ENCODE results near the gene SLC5A10.
"Not testable (repeated sequence)": the region's sequence is repeated elsewhere in the genome, so short reads cannot be mapped to it uniquely, and the experiment has no call there.

The SLC5A10 gene

DNA sequence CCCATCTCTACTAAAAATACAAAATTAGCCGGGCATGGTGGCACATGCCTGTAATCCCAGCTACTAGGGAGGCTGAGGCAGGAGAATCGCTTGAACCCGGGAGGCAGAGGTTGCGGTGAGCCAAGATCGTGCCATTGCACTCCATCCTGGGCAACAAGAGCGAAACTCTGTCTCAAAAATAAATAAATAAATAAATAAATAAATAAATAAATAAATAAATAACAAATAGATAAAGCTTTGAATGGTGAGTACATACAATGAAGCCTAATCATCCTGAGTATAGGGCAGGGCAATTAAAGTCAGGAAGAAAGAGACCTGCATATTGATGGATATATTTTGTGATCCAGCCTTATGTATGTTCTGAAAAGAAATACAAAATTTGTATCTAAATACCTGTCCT lies 4.1 kb downstream of the SLC5A10 start:
- not testable (repeated sequence) for H3K36me3 ChIP-seq (ENCODE audit: control insufficient read depth in 5 of 5, insufficient read depth in 5 of 5, low read length in 5 of 5); H3K9ac ChIP-seq (ENCODE audit: low read length in 5 of 5); H3K27ac ChIP-seq (ENCODE audit: low read depth, low read length); H3K9me3 ChIP-seq (ENCODE audit: control insufficient read depth in 5 of 5, low read length in 5 of 5); H3K4me1 ChIP-seq (ENCODE audit: control insufficient read depth in 5 of 5, insufficient read depth in 5 of 5, low read length in 5 of 5); H3K4me3 ChIP-seq (ENCODE audit: low read depth in 1 of 5, low read length in 5 of 5)
- H3K27me3 ChIP-seq (ENCODE audit: control insufficient read depth in 5 of 5, insufficient read depth in 4 of 5, low read length in 5 of 5) = peaks cover 0 to 11% (median 3%) of the 10 kb centered on the region in 5 donors

DNA sequence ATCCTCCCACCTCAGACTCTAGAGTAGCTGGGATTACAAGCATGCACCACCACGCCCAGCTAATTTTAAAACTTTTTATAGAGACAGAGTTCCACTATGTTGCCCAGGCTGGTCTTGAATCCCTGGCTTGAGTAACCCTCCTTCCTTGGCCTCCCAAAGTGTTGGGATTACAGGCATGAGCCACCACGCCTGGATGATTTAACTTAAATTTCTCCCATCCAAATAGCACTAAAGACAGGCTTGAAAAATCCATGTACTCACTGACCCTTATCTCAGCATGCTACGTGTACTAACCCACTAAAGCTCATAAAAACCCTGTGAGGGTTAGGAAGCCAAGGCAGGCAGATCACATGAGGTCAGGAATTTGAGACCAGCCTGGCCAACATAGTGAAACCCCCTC lies 4.6 kb downstream of the SLC5A10 start:
- Histone ChIP-seq H3K27ac (ENCODE audit: low read depth, low read length) (no peak overlapping the region), H3K36me3 (ENCODE audit: control insufficient read depth in 5 of 5, insufficient read depth in 5 of 5, low read length in 5 of 5) (no peaks in the 10 kb centered on the region), H3K4me1 (ENCODE audit: control insufficient read depth in 5 of 5, insufficient read depth in 5 of 5, low read length in 5 of 5) (peaks cover 0 to 10% (median 2%) of the 10 kb centered on the region in 5 donors), H3K27me3 (ENCODE audit: control insufficient read depth in 5 of 5, insufficient read depth in 4 of 5, low read length in 5 of 5) (peaks cover 0 to 6% (median 0%) of the 10 kb centered on the region in 5 donors), H3K9me3 (ENCODE audit: control insufficient read depth in 5 of 5, low read length in 5 of 5) (no peaks in the 10 kb centered on the region), H3K4me3 (ENCODE audit: low read depth in 1 of 5, low read length in 5 of 5) (no peak overlapping the region), H3K9ac (ENCODE audit: low read length in 5 of 5) (no peak overlapping the region)

DNA sequence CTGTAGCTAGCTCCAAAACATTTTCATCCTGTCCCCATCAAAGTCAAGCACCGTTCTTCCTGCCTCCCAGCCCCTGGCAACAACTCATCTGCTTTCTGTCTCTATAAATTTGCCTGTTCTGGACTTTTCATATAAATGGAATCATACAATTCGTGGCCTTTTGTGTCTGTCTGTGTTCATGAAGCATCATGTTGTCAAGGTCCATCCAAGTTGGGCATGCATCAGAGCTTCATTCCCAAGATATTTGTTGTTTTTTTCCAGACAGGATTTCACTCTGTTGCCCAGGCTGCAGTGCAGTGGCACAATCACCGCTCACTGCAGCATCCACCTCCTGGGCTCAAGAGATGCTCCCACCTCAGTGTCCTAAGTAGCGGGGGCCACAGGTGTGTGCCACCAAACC lies 5.9 kb downstream of the SLC5A10 start:
- peaks cover 0 to 16% (median 2%) of the 10 kb centered on the region in 5 donors for H3K4me1 ChIP-seq (ENCODE audit: control insufficient read depth in 5 of 5, insufficient read depth in 5 of 5, low read length in 5 of 5)
- H3K27me3 ChIP-seq (ENCODE audit: control insufficient read depth in 5 of 5, insufficient read depth in 4 of 5, low read length in 5 of 5) = no peaks in the 10 kb centered on the region
- H3K36me3 ChIP-seq (ENCODE audit: control insufficient read depth in 5 of 5, insufficient read depth in 5 of 5, low read length in 5 of 5) = no peaks in the 10 kb centered on the region
- H3K9ac ChIP-seq (ENCODE audit: low read length in 5 of 5) = no peak overlapping the region
- no peak overlapping the region for H3K4me3 ChIP-seq (ENCODE audit: low read depth in 1 of 5, low read length in 5 of 5)
- no peaks in the 10 kb centered on the region for H3K9me3 ChIP-seq (ENCODE audit: control insufficient read depth in 5 of 5, low read length in 5 of 5)
- H3K27ac ChIP-seq (ENCODE audit: low read depth, low read length) = no peak overlapping the region

DNA sequence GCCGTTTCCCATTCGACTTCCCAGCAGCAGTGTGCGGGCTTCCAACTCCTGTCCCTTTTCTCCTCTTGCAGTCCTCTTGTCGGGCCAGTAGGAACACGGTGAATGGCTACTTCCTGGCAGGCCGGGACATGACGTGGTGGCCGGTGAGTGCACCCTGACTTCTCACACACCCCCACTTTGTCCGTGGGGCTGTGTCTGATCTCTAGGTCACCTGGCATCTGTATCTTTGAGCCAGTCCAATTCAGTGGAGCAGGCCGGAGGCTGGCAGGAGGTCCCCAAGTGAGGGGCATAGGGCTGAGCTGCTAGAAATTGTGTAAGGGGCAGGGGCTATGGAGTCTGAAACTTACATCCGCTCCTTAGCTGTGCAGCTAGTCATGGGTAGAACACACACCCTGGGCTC lies 6.6 kb downstream of the SLC5A10 start:
- Histone ChIP-seq H3K27me3 (ENCODE audit: control insufficient read depth in 5 of 5, insufficient read depth in 4 of 5, low read length in 5 of 5) (no peaks in the 10 kb centered on the region), H3K4me3 (ENCODE audit: low read depth in 1 of 5, low read length in 5 of 5) (no peak overlapping the region), H3K9me3 (ENCODE audit: control insufficient read depth in 5 of 5, low read length in 5 of 5) (no peaks in the 10 kb centered on the region), H3K9ac (ENCODE audit: low read length in 5 of 5) (no peak overlapping the region), H3K36me3 (ENCODE audit: control insufficient read depth in 5 of 5, insufficient read depth in 5 of 5, low read length in 5 of 5) (no peaks in the 10 kb centered on the region), H3K4me1 (ENCODE audit: control insufficient read depth in 5 of 5, insufficient read depth in 5 of 5, low read length in 5 of 5) (peaks cover 0 to 21% (median 2%) of the 10 kb centered on the region in 5 donors), H3K27ac (ENCODE audit: low read depth, low read length) (no peak overlapping the region)

DNA sequence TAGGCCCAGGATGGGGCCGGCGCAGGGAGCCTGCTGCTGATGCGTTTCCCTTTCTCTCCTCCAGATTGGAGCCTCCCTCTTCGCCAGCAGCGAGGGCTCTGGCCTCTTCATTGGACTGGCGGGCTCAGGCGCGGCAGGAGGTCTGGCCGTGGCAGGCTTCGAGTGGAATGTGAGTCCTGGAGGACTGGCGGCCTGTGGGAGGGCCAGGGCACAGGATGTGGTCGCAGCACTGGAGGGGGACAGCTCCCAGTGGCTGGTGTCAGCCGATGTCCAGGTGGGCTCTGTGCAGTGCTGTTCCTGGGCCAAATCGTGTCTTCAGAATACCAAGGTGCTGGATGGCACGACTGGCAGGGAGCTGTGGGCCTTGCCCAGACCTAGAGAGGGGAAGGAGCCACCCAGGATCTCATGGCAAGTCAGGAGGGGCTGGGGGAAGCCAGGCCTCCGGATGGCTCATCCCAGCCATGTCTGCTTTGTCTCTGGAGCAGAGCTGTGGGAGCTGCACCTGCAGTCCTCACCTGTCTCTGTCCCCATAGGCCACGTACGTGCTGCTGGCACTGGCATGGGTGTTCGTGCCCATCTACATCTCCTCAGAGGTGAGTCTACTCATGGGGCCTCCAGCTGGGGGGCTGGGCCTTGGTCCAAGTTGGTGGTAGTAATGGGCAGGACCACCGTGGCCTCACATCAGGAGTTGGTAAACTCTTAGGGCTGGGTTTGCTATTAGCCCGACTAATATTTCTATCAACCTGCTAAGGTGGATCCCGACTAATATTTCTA lies 7.3 kb downstream of the SLC5A10 start:
- Histone ChIP-seq H3K9ac (ENCODE audit: low read length in 5 of 5) (no peak overlapping the region), H3K27ac (ENCODE audit: low read depth, low read length) (no peak overlapping the region), H3K36me3 (ENCODE audit: control insufficient read depth in 5 of 5, insufficient read depth in 5 of 5, low read length in 5 of 5) (no peaks in the 10 kb centered on the region)

DNA sequence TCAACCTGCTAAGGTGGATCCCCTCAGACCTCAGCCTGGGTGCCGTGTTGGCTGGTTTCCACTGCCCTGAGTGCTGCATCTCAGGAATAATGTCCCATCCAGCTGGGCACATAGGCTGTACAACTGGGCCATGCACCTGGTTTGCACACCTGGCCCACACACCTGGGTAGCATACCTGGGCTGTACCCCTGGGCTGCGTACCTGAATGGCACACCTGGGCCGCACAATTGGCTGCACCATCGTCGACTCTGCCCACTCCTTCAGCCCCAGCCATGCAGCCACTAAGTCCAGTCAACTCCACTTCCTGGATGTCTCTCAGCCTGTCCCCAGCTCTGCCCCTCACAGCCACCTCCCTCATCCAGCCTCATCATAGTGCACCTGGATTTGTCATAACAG lies 7.9 kb downstream of the SLC5A10 start:
- Histone ChIP-seq H3K9ac (ENCODE audit: low read length in 5 of 5) (no peak overlapping the region), H3K4me3 (ENCODE audit: low read depth in 1 of 5, low read length in 5 of 5) (no peak overlapping the region), H3K9me3 (ENCODE audit: control insufficient read depth in 5 of 5, low read length in 5 of 5) (no peaks in the 10 kb centered on the region), H3K27me3 (ENCODE audit: control insufficient read depth in 5 of 5, insufficient read depth in 4 of 5, low read length in 5 of 5) (no peaks in the 10 kb centered on the region), H3K4me1 (ENCODE audit: control insufficient read depth in 5 of 5, insufficient read depth in 5 of 5, low read length in 5 of 5) (peaks cover 0 to 29% (median 2%) of the 10 kb centered on the region in 5 donors), H3K36me3 (ENCODE audit: control insufficient read depth in 5 of 5, insufficient read depth in 5 of 5, low read length in 5 of 5) (no peaks in the 10 kb centered on the region), H3K27ac (ENCODE audit: low read depth, low read length) (no peak overlapping the region)

More for the DNA sequence above, 7.3 kb downstream of the SLC5A10 start:
- Histone ChIP-seq H3K4me1 (ENCODE audit: control insufficient read depth in 5 of 5, insufficient read depth in 5 of 5, low read length in 5 of 5) (peaks cover 0 to 28% (median 2%) of the 10 kb centered on the region in 5 donors), H3K9me3 (ENCODE audit: control insufficient read depth in 5 of 5, low read length in 5 of 5) (no peaks in the 10 kb centered on the region), H3K4me3 (ENCODE audit: low read depth in 1 of 5, low read length in 5 of 5) (no peak overlapping the region), H3K27me3 (ENCODE audit: control insufficient read depth in 5 of 5, insufficient read depth in 4 of 5, low read length in 5 of 5) (no peaks in the 10 kb centered on the region)

DNA sequence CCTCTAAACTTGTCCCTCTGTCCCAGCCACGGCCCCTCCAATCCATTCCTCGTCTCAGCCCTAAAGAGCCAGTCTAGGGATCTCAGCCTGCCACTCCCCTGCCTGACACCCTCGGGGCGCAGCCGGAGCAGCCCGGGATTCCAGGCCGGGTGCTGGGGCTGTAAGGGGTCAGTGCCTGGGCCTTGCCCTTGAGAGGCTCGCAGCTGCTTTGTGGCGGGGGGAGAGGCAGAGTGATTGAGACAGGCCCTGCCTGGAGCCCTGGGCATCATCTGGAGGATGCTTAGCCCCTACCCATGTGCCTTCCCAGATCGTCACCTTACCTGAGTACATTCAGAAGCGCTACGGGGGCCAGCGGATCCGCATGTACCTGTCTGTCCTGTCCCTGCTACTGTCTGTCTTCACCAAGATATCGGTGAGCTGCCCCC lies 8.3 kb downstream of the SLC5A10 start:
- H3K9ac ChIP-seq (ENCODE audit: low read length in 5 of 5) = no peak overlapping the region
- H3K4me3 ChIP-seq (ENCODE audit: low read depth in 1 of 5, low read length in 5 of 5) = no peak overlapping the region
- H3K4me1 ChIP-seq (ENCODE audit: control insufficient read depth in 5 of 5, insufficient read depth in 5 of 5, low read length in 5 of 5) = peaks cover 0 to 29% (median 2%) of the 10 kb centered on the region in 5 donors
- no peaks in the 10 kb centered on the region for H3K9me3 ChIP-seq (ENCODE audit: control insufficient read depth in 5 of 5, low read length in 5 of 5)
- H3K27me3 ChIP-seq (ENCODE audit: control insufficient read depth in 5 of 5, insufficient read depth in 4 of 5, low read length in 5 of 5) = no peaks in the 10 kb centered on the region
- no peaks in the 10 kb centered on the region for H3K36me3 ChIP-seq (ENCODE audit: control insufficient read depth in 5 of 5, insufficient read depth in 5 of 5, low read length in 5 of 5)
- no peak overlapping the region for H3K27ac ChIP-seq (ENCODE audit: low read depth, low read length)

DNA sequence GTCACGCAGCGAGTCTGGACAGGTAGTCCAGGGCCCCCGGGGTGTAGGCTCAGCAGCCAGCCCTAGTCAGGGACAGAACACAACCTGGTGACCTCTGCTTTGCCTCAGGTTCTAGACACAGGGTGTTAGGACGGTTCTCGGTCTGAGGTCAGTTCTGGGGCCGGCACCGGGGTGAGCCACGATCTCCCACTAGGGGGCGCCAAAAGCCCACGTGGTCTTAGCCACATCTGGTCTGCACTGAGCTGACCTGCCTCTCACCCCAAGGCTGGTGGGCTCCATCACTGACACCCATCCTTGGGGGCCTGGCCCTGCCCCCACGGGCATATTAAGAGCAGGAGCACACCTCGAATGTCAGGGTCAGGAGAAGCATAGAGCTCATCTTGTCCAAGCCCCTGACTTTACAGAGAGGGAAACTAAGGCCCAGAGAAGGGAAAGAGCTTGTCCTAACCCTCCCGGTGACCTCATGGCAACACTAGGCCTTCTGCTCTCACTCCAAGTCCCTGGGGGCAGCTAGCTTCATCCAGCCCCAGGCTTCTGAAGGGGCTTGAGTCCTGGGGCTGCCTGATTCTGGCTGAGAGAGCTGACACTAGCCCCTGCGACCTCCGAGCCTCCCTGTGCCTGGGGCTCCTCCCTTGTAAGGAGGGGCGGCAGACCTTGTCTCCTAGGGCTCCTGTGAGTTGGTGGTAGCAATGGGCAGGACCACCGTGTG lies 9.0 kb downstream of the SLC5A10 start:
- Histone ChIP-seq H3K27ac (ENCODE audit: low read depth, low read length) (no peak overlapping the region), H3K9me3 (ENCODE audit: control insufficient read depth in 5 of 5, low read length in 5 of 5) (no peaks in the 10 kb centered on the region), H3K36me3 (ENCODE audit: control insufficient read depth in 5 of 5, insufficient read depth in 5 of 5, low read length in 5 of 5) (no peaks in the 10 kb centered on the region), H3K4me1 (ENCODE audit: control insufficient read depth in 5 of 5, insufficient read depth in 5 of 5, low read length in 5 of 5) (peaks cover 0 to 29% (median 2%) of the 10 kb centered on the region in 5 donors), H3K4me3 (ENCODE audit: low read depth in 1 of 5, low read length in 5 of 5) (no peak overlapping the region), H3K27me3 (ENCODE audit: control insufficient read depth in 5 of 5, insufficient read depth in 4 of 5, low read length in 5 of 5) (no peaks in the 10 kb centered on the region), H3K9ac (ENCODE audit: low read length in 5 of 5) (no peak overlapping the region)

DNA sequence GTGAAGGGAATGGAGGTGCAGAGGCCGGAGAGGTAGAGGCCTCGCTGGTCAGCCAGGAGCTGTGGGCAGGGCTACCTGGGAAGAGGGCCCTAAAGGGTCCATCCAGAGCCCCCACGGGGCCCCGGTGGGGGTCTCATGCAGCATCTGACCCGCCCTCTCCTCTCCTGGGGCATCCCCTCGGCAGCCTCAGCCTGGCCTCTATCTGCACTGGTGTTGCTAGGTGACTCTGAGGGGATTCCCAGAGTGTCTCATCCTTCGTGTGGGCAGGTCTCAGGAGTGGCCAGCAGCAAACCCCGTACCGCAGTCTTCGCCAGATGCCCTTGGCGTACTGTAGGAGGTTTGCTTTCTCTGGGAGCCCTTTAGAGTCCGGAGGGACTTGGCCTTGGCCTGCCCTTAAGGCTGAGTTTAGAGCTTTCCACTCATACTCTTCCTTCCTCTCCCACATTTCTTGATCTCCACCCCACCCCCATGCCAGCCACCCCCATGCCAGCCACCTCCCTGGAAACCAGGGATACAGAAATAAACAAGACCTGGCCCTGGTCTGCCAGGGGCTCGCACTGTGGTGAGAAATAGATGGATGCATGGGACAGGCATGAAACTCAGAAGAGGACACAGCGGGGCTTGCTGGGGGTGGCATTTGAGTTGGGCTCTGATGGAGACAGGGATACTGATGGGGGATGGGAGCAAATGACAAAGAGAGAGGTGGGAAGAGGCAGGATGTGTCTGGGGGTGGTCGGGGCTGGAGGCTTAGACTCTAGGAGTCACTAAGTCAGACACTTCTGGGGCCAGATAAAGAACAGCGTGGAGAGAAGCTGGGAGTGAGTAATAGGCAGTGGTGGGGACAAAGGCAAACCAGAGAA lies 9.9 kb downstream of the SLC5A10 start:
- Histone ChIP-seq H3K4me3 (ENCODE audit: low read depth in 1 of 5, low read length in 5 of 5) (no peak overlapping the region), H3K27ac (ENCODE audit: low read depth, low read length) (no peak overlapping the region), H3K9ac (ENCODE audit: low read length in 5 of 5) (no peak overlapping the region), H3K27me3 (ENCODE audit: control insufficient read depth in 5 of 5, insufficient read depth in 4 of 5, low read length in 5 of 5) (no peaks in the 10 kb centered on the region), H3K9me3 (ENCODE audit: control insufficient read depth in 5 of 5, low read length in 5 of 5) (no peaks in the 10 kb centered on the region), H3K36me3 (ENCODE audit: control insufficient read depth in 5 of 5, insufficient read depth in 5 of 5, low read length in 5 of 5) (no peaks in the 10 kb centered on the region), H3K4me1 (ENCODE audit: control insufficient read depth in 5 of 5, insufficient read depth in 5 of 5, low read length in 5 of 5) (peaks cover 2 to 32% (median 3%) of the 10 kb centered on the region in 5 donors)

DNA sequence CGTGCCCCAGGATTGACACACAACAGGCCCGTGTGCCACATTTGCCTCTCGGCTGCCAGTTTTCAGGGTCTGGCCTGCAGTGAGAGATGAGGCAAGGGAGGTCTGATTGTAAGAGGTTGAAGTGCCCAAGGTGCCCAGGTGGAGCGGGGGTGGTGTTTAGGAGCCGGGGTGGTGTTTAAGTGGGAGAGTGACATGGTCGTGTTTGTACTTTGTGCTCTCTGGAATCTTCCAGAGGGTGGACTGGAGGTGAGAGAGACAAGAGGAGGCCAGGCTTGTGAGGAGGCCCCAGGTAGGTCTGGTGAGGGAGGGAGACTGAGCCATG lies 10.5 kb downstream of the SLC5A10 start:
- peaks cover 2 to 38% (median 9%) of the 10 kb centered on the region in 5 donors for H3K4me1 ChIP-seq (ENCODE audit: control insufficient read depth in 5 of 5, insufficient read depth in 5 of 5, low read length in 5 of 5)
- H3K9ac ChIP-seq (ENCODE audit: low read length in 5 of 5) = no peak overlapping the region
- H3K9me3 ChIP-seq (ENCODE audit: control insufficient read depth in 5 of 5, low read length in 5 of 5) = no peaks in the 10 kb centered on the region
- no peaks in the 10 kb centered on the region for H3K27me3 ChIP-seq (ENCODE audit: control insufficient read depth in 5 of 5, insufficient read depth in 4 of 5, low read length in 5 of 5)
- no peak overlapping the region for H3K27ac ChIP-seq (ENCODE audit: low read depth, low read length)
- no peaks in the 10 kb centered on the region for H3K36me3 ChIP-seq (ENCODE audit: control insufficient read depth in 5 of 5, insufficient read depth in 5 of 5, low read length in 5 of 5)
- no peak overlapping the region for H3K4me3 ChIP-seq (ENCODE audit: low read depth in 1 of 5, low read length in 5 of 5)

Measured in subcutaneous abdominal adipose tissue (tissue), 5 donors.